ENCODE results near the gene EEIG1. TPM values are rescaled to one million over a fixed set of nuclear protein-coding genes. Genes with fewer than 3 reads are reported as not detected.
A peak's percentile ranks its signal among the peaks of the same experiment; 100 is the strongest.

The EEIG1 gene
- total RNA-seq, 1 donor from 2014 or later: 36.0 TPM

DNA sequence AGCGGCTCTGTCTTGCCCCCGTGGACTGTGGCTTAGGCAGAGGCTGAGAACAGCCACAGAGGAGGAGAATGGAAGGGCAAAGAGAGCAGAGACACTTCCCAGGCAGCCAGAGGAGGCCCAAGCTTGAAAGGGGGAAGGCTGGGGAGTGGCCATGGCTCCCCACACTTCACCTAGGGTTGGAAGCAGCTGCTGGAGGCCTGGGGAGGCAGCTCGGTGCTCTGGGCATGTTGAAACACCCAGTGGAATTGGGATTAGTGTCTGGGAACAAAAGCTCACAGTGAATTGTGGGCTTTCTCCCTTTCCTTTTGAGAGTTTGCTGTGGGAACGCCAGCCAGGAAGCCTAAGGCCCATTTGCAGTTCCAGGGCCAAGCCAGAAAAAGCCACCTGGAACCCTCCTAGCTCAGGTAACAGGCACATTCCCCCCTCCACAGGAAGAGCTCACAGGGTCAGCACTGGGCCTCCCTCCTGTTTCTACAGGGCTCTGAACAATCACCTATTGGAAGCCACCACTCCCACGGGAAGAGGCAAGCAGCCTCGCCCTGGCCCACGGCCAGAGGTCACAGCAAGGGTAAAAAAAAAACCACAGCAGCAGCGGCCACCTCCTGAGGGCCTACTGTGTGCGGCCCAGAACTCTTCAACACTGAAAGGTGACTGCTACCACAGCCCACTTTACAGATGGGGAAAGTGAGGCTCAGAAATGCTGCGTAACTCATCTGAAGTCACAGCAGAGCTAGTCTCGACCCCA lies 20.2 kb downstream of the EEIG1 start:
- Histone ChIP-seq H3K27me3 (ENCODE audit: low read depth) (no peaks in the 10 kb centered on the region), H3K4me1 (peaks cover 49% of the 10 kb centered on the region), H3K4me3 (no peak overlapping the region), H3K36me3 (no peaks in the 10 kb centered on the region), H3K9me3 (no peaks in the 10 kb centered on the region), H3K27ac (peak overlapping the region; percentile 63)
- DNase-seq (no peak), ATAC-seq (no peak)
- TF ChIP-seq, protein P1, sequence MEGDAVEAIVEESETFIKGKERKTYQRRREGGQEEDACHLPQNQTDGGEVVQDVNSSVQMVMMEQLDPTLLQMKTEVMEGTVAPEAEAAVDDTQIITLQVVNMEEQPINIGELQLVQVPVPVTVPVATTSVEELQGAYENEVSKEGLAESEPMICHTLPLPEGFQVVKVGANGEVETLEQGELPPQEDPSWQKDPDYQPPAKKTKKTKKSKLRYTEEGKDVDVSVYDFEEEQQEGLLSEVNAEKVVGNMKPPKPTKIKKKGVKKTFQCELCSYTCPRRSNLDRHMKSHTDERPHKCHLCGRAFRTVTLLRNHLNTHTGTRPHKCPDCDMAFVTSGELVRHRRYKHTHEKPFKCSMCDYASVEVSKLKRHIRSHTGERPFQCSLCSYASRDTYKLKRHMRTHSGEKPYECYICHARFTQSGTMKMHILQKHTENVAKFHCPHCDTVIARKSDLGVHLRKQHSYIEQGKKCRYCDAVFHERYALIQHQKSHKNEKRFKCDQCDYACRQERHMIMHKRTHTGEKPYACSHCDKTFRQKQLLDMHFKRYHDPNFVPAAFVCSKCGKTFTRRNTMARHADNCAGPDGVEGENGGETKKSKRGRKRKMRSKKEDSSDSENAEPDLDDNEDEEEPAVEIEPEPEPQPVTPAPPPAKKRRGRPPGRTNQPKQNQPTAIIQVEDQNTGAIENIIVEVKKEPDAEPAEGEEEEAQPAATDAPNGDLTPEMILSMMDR (IDR thresholded peaks at IDR 0.05): no peak
- intact Hi-C loops (cut with DNase I): no loop called here

DNA sequence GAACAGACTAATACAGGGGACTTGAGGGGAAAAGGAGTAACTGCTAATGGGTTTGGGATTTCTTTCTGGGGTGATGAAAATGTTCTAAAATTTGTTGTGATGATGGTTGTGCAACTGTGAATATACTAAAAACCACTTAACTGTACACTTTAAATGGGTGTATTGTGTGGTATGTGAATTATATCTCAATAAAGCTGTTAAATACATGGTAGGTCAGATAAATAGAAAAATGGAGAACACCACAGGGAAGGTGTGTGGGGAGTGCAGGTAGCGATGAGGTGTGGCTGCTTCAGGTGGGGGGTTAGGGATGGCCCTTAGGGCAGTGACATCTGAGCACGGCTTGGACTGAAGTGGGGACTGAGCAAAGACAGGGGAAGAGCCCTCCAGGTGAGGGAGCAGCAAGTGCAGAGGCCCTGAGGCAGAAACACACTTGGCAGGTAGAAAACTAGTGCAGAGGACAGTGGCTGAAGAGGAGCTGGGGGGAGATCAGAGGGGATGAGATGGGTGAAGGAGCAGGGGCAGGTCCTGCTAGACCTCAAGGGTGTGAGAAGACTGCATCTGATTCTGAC lies 20.9 kb downstream of the EEIG1 start:
- DNase-seq (no peak), ATAC-seq (no peak)
- no peaks in the 10 kb centered on the region for H3K36me3 ChIP-seq
- TF ChIP-seq, protein P1 (IDR thresholded peaks at IDR 0.05): no peak
- H3K27ac ChIP-seq: peak overlapping the region; percentile 63
- H3K27me3 ChIP-seq (ENCODE audit: low read depth): no peaks in the 10 kb centered on the region
- H3K4me3 ChIP-seq: no peak overlapping the region
- intact Hi-C loops (cut with DNase I): no loop called here
- H3K9me3 ChIP-seq: no peaks in the 10 kb centered on the region
- H3K4me1 ChIP-seq: peaks cover 49% of the 10 kb centered on the region

DNA sequence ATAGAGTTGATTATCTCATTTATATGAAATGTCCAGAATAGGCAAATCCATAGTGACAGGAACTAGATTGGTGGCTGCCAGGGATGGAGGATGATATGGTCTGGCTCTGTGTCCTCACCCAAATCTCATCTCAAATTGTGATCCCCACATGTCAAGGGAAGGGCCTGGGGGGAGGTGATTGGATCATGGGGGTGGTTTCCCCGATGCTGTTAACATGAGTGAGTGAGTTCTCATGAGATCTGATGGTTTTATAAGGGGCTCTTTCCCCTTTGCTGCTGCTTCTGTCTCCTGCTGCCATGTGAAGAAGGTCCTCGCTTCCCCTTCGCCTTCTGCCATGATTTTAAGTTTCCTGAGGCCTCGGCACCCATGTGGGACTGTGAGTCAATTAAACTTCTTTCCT lies 21.4 kb downstream of the EEIG1 start:
- Histone ChIP-seq H3K36me3 (no peaks in the 10 kb centered on the region), H3K4me1 (peaks cover 49% of the 10 kb centered on the region), H3K9me3 (no peaks in the 10 kb centered on the region), H3K27me3 (ENCODE audit: low read depth) (no peaks in the 10 kb centered on the region), H3K27ac (no peak overlapping the region), H3K4me3 (no peak overlapping the region)
- intact Hi-C loops (cut with DNase I): no loop called here
- DNase-seq (no peak), ATAC-seq (no peak)
- TF ChIP-seq, protein P1 (IDR thresholded peaks at IDR 0.05): no peak

DNA sequence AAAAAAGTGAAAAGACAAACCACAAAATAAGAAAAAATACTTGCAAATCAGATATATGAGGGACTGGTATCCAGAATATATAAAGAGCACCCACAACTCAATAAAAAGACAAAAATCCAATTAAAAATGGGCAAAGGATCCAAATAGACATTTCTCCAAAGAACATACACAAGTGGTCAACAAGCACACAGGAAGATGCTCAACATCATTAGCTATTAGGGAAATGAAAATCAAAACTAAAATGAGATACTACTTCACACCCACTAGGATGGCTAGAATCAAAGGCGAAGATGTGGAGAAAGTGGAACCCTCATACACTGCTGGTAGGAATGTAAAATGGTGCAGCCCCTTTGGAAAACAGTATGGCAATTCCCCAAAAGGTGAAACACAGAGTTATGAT lies 22.1 kb downstream of the EEIG1 start:
- Histone ChIP-seq H3K36me3 (no peaks in the 10 kb centered on the region), H3K4me1 (peaks cover 45% of the 10 kb centered on the region), H3K4me3 (no peak overlapping the region), H3K27me3 (ENCODE audit: low read depth) (no peaks in the 10 kb centered on the region), H3K27ac (no peak overlapping the region), H3K9me3 (no peaks in the 10 kb centered on the region)
- ATAC-seq (no peak), DNase-seq (no peak)
- TF ChIP-seq, protein P1 (IDR thresholded peaks at IDR 0.05): no peak
- intact Hi-C loops (cut with DNase I): no loop called here

DNA sequence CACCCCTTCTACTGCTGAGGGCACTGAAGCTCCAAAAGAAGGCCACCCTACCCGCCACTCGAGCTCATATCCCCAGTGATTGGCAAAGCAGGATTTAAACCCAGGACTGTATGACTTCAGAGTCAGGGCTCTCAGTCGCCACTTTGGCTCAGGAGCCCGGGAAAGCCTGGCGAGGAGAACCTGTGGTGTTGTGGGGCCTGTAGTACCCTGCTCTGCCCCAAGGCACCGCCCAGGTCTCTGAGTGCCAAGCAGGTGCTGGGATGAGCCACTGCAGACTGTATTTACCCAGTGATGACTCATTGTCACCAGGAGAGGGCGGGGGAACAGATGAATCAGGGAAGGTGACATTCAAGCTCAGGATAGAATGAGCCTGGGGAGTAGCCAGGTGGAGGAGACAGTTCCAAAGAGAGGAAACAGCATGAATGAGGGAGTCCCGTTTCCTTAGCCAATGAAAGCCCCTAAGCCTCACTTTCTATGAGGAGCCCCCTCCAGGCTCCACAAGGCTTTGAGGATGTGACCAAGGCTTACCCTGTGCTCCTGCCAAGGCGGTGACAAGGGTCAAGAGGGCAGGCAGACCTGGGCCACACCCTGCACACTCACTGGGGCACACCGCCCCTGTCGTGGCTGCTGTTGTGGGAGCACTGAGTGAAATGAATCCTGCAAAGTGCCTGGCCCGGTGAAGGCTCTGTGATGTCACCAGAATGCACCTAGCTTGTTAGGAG lies 25.3 kb downstream of the EEIG1 start:
- Histone ChIP-seq H3K36me3 (no peaks in the 10 kb centered on the region), H3K27ac (peak overlapping the region; percentile 6), H3K4me3 (no peak overlapping the region), H3K27me3 (ENCODE audit: low read depth) (no peaks in the 10 kb centered on the region), H3K4me1 (peaks cover 36% of the 10 kb centered on the region), H3K9me3 (no peaks in the 10 kb centered on the region)
- TF ChIP-seq, protein P1 (IDR thresholded peaks at IDR 0.05): peak; percentile 29
- intact Hi-C loops (cut with DNase I): no loop called here
- ATAC-seq (peak; percentile 95 to 96), DNase-seq (peak; percentile 82)

All from lower lobe of right lung (tissue), 2 donors.